GM12801 (cell line): ENCODE measurements around the gene FAM227B.

Experiments used
- TF ChIP-seq, protein P1 (sequence below): IDR thresholded peaks from one replicate; pipeline ENCODE4 v1.5.1; 2011; ENCODE audit warnings: control low read depth; ENCODE audit not compliant: insufficient read length; ENCODE audit errors: extremely low read depth

FAM227B gene, protein sequence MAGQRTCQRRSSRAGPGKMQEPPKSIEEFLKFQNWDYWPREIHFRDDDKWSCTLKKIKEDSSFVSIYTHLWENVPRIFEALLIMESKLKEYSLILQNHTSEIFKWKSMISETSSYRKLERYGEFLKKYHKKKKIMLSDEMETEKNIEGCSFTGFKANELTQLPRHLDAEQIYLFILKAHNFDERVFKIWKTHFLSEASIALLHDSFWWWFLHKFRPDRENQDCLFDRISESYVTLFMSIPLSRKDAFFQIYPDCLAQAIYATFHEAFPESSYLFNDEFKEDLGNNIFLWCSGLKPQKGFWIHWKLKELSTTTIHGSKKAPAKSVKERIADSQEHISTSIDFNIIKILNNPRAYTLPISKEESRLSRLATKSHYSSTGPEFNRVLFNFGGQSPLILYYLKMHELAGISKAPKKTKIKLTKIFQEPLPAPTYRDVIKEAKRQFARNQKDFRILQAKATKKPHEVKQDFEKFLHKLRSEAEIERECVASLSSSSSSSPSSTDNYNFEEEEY

DNA sequence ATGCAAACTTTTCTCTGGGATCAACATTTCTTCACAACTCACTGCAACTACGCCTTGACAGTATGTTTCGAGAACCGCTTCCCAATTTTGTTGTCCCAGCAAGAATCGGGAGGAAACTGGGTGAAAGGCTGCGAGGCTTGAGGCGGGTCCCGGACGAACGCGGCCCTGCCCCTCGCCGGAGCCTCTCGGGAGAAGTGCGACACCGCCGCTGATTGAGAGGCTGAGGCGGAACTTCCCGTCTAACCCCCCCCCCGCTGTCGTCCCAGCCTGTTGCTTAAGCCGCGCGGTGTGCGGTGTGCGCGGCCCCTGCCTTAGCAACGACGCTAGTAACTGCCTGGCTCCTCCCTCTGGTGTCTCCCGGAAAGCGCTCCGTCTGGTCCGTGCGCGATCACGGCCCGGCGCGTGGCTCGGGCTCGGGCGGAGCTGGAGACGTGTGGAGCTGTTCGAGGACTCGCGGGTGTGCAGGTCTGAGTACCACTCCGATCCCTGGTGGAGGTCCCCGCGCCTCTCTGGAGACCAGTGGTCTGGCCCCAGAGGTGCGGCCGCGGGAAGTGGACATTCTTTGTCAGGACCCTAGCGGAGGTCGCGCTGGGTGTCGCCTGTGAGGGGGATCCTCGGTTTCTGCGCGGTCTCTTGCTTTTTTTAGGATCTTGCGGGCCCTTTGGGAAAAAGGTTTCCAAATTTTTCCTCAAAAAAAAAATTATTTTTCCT lies at the start of gene FAM227B, which contains the start of gene DTWD1:
Gene FAM227B (minus strand): TSS at position 161 of the 711 bp plus-strand sequence. CDS start 5,647 bp downstream, outside the sequence.
Gene DTWD1 (plus strand): TSS at position 391 of the 711 bp plus-strand sequence. CDS start 4,120 bp downstream, outside the sequence.
- TF ChIP-seq, protein P1, sequence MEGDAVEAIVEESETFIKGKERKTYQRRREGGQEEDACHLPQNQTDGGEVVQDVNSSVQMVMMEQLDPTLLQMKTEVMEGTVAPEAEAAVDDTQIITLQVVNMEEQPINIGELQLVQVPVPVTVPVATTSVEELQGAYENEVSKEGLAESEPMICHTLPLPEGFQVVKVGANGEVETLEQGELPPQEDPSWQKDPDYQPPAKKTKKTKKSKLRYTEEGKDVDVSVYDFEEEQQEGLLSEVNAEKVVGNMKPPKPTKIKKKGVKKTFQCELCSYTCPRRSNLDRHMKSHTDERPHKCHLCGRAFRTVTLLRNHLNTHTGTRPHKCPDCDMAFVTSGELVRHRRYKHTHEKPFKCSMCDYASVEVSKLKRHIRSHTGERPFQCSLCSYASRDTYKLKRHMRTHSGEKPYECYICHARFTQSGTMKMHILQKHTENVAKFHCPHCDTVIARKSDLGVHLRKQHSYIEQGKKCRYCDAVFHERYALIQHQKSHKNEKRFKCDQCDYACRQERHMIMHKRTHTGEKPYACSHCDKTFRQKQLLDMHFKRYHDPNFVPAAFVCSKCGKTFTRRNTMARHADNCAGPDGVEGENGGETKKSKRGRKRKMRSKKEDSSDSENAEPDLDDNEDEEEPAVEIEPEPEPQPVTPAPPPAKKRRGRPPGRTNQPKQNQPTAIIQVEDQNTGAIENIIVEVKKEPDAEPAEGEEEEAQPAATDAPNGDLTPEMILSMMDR: no peak

DNA sequence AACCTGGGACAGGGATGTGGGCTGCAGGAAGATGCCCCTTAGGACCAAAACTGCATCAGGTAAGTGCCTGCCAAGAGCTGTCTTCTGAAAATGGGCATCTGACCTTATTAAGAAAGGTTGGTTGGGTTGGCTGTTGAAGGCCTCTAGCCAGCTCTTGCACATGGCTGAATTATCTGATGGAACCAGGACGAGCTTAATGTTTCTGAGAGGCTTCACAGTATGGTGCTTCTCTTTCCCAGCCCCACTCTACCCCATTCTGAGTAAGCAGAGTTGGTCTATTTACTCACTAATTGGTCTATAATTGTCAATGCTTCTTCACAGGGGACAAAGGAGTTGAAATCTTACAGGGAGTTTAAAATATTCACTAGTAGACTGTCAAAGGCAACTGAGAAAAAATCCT lies 48.7 kb upstream of the FAM227B start:
- TF ChIP-seq, protein P1: no peak

DNA sequence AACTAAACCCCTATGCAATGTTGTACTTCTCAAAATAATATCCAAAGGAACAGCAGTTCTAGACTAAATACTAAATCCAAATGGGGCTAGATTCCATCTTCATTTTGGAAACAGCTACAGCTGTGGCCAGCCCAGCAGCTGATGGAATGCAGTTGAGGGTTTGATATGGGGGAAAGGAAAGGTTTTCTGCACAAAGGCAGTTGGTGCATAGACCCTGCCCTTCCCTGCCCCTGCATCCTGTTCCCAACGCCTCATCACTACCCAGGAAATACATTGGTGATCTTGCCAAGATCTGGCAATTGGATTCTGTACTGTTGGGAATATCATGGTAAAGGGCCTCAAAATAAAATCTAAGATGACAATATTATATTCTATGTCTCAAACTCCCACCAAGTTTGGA lies 44.1 kb upstream of the FAM227B start:
- TF ChIP-seq, protein P1: no peak

DNA sequence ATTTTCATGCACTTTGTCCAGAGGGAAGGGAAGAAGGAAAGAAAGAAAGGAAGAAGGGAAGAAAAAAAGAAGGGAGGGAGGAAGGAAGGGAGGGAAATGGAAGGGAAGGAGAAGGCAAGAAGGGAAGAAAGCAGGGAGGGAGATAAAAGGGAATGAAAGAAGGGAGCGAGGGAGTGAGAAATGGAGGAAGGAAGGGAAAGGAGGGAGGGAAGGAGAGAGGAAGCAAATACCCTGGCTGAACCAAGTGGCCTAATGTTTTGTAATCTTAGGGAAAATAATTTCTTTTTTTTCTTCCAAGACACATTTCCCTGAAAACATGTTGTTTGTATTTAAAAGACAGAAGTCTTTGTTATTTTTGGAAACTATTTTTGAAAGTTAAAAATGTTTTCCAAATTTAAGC lies 36.1 kb upstream of the FAM227B start:
- TF ChIP-seq, protein P1: no peak

DNA sequence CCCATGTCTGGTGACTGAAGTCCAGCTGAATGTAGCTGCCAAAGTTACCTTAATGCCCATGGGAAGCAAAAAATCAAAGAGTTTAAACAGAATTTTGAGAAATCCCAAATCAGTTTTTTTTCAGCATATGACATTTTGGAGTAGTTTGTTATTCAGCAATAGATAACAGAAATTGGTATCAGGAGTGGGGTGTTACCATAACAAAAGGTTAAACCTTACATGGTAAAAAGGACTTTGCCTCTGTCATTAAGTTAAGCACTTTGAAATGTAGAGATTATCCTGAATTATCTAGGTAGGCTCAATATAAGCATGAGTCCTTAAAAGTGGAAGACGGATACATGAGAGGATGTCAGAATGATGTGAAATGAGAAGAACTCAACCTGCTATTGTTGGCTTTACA lies 32.3 kb upstream of the FAM227B start:
- TF ChIP-seq, protein P1: no peak

DNA sequence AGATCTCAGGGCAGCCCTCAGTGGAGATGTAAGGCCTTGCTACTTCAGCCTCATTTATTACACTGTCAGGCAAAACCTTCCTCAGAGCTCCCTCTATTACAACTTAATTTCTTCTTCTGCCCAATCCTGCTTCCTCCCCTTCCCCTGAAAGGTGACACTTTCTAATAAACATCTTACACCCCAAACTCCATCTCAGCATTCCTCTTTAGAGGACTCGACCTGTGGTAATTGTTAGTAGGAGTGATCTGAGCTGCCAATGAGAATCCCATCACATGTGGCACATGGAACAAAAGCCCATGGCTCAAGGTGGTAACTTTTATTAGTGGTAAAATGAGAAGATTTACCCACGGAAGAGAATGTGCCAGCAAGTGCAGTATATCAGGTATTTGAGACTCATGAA lies 30.1 kb upstream of the FAM227B start:
- TF ChIP-seq, protein P1: no peak

DNA sequence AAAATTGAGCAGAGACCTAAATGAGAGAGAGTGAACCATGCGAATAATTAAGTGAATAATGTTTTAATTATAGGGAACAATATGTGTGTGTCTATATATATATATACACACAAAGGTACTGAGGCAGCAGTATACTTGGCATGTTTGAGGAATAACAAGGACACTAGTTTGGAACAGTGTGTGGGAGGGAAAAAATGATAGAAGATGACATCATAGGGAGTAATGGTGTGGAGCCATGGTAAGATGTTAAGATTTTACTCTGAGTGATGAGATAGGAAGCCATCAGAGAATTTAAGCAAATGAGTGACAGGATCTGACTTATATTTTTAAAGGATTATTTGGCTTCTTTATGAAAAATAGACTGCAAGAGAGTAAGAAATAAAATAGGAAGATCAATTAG lies 29.4 kb upstream of the FAM227B start:
- TF ChIP-seq, protein P1: no peak
